Upper lobe of left lung (tissue), 6 donors: Measurements from ENCODE around the gene CMSS1. TPM values are rescaled to one million over a fixed set of nuclear protein-coding genes. Genes with fewer than 3 reads are reported as not detected.

ENCODE experiments used
- small RNA-seq, 4 donors: library from RNA; depleted of rRNA; stranded (forward); fragments of <200 nt; gene quantifications; one replicate each; pipeline ENCODE3, GENCODE V24; 2016
- total RNA-seq, 6 donors: library from RNA; depleted of rRNA in 4 of 6; stranded (reverse); fragments of >200 nt in 4 of 6; gene quantifications; one replicate each; pipeline versions ENCODE4 v1.1.0 to v1.2.1, GENCODE V29; 2016 to 2021
- donor health status: DM: no; HTN: no; CAD: no; lungs with moderate emphysema.
- donor health status: DM: no; HTN: yes; CAD: no; lungs with severe emphysema.

CMSS1 gene
- total RNA-seq, 6 donors from 2014 or later: 4.0 to 21.1 (median 12.0) TPM

Small RNAs within 50 kb of the gene (small RNA-seq; reads per million reads assigned to genes)
- 0 reads per million in 4 donors for gene MIR3921

Other genes with a start within 250 kb of the CMSS1 start
- gene COL8A1, start 179.3 kb upstream of the CMSS1 start, total RNA-seq: 100 to 1,000 TPM in 3 of 6 donors, 10 to 100 TPM in 3; 22.0 to 209 (median 115) TPM